ENCODE data around the gene WNT5A.
A peak's percentile ranks its signal among the peaks of the same experiment; 100 is the strongest.

The WNT5A gene

GRCh38 chr3:55525436-55525835, 38.3 kb upstream of the WNT5A start:
- H3K27ac ChIP-seq: peak overlapping the region; percentile 67
- ChIA-PET POLR2A (ENCODE audit: low non-redundant PET) (no interaction called here), CTCF (no interaction called here)
- DNase-seq (ENCODE audit: low spot score): no peak
- TF ChIP-seq, protein P1, sequence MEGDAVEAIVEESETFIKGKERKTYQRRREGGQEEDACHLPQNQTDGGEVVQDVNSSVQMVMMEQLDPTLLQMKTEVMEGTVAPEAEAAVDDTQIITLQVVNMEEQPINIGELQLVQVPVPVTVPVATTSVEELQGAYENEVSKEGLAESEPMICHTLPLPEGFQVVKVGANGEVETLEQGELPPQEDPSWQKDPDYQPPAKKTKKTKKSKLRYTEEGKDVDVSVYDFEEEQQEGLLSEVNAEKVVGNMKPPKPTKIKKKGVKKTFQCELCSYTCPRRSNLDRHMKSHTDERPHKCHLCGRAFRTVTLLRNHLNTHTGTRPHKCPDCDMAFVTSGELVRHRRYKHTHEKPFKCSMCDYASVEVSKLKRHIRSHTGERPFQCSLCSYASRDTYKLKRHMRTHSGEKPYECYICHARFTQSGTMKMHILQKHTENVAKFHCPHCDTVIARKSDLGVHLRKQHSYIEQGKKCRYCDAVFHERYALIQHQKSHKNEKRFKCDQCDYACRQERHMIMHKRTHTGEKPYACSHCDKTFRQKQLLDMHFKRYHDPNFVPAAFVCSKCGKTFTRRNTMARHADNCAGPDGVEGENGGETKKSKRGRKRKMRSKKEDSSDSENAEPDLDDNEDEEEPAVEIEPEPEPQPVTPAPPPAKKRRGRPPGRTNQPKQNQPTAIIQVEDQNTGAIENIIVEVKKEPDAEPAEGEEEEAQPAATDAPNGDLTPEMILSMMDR (conservative IDR thresholded peaks at IDR 0.05; ENCODE audit: low read depth): no peak

- ChIA-PET POLR2A (ENCODE audit: low non-redundant PET) (no interaction called here), CTCF (no interaction called here)
- H3K27ac ChIP-seq: peak overlapping the region; percentile 77
- DNase-seq (ENCODE audit: low spot score): peak; percentile 53
- TF ChIP-seq, protein P1 (conservative IDR thresholded peaks at IDR 0.05; ENCODE audit: low read depth): no peak
These were observed 37.6 kb upstream of the WNT5A start for GRCh38 chr3:55524565-55525244.

DNA sequence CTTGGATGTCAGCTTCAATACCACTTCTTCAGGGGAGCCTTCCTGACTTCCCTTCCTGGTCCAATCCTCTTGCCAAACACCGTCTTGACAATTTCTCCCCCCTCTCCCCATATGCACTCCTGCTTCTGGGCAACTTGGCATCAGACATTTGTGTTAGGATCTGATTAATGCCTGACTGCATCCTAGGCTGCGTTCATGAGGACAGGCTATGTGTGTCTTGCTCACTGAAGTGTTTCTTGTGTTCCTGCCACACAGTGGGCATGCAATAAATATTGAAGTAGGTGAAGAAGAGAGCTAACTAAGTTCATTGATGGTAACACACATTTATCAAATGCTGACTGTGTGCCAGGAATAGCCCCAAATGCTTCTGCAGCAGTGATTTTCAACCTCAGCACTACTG, 36.4 kb upstream of the WNT5A start:
- TF ChIP-seq, protein P1 (conservative IDR thresholded peaks at IDR 0.05; ENCODE audit: low read depth): no peak
- DNase-seq (ENCODE audit: low spot score): no peak
- CTCF ChIA-PET: interaction anchor here (0.6 kb wide), 1 partner anchor 201 kb away, joined by 4 read pairs; no protein-coding TSS in a partner anchor
- POLR2A ChIA-PET (ENCODE audit: low non-redundant PET): no interaction called here
- no peak overlapping the region for H3K27ac ChIP-seq

- POLR2A ChIA-PET (ENCODE audit: low non-redundant PET): no interaction called here
- DNase-seq (ENCODE audit: low spot score): no peak
These were observed 34.8 kb upstream of the WNT5A start for GRCh38 chr3:55521738-55522421.

GRCh38 chr3:55521064-55521737, 34.1 kb upstream of the WNT5A start:
- DNase-seq (ENCODE audit: low spot score): no peak
- POLR2A ChIA-PET (ENCODE audit: low non-redundant PET): no interaction called here
- peak overlapping the region; percentile 65 for H3K27ac ChIP-seq
- TF ChIP-seq, protein P1 (conservative IDR thresholded peaks at IDR 0.05; ENCODE audit: low read depth): no peak
- CTCF ChIA-PET: interaction anchor here (0.6 kb wide), 1 partner anchor 691 kb away, joined by 3 read pairs; no protein-coding TSS in a partner anchor

More at GRCh38 chr3:55521738-55522421, 34.8 kb upstream of the WNT5A start:
- peak overlapping the region; percentile 65 for H3K27ac ChIP-seq
- TF ChIP-seq, protein P1 (conservative IDR thresholded peaks at IDR 0.05; ENCODE audit: low read depth): no peak
- CTCF ChIA-PET: interaction anchor here (0.6 kb wide), 1 partner anchor 692 kb away, joined by 3 read pairs; no protein-coding TSS in a partner anchor

- DNase-seq (ENCODE audit: low spot score): peak; percentile 9
- TF ChIP-seq, protein P1 (conservative IDR thresholded peaks at IDR 0.05; ENCODE audit: low read depth): no peak
- CTCF ChIA-PET: no interaction called here
- H3K27ac ChIP-seq: no peak overlapping the region
- POLR2A ChIA-PET (ENCODE audit: low non-redundant PET): no interaction called here
These were observed 31.9 kb upstream of the WNT5A start for GRCh38 chr3:55519019-55519418.

Data from RWPE1 (cell line).